A375 (cell line): ENCODE measurements around the gene NCOA4. TPM values are rescaled to one million over a fixed set of nuclear protein-coding genes. Genes with fewer than 3 reads are reported as not detected.

Experiments
- small RNA-seq: library from RNA; depleted of rRNA; stranded (forward); fragments of <200 nt; gene quantifications from one replicate; pipeline ENCODE3, GENCODE V24; 2014
- total RNA-seq: library from RNA; depleted of rRNA; stranded (reverse); fragments of >200 nt; shearing (Covaris generic); gene quantifications from 2 replicates; pipeline ENCODE4 v1.2.3, GENCODE V29; 2014; rRNA removed

Gene NCOA4
- total RNA-seq, result 65.9 and 78.6 TPM in 2 replicates

DNA sequence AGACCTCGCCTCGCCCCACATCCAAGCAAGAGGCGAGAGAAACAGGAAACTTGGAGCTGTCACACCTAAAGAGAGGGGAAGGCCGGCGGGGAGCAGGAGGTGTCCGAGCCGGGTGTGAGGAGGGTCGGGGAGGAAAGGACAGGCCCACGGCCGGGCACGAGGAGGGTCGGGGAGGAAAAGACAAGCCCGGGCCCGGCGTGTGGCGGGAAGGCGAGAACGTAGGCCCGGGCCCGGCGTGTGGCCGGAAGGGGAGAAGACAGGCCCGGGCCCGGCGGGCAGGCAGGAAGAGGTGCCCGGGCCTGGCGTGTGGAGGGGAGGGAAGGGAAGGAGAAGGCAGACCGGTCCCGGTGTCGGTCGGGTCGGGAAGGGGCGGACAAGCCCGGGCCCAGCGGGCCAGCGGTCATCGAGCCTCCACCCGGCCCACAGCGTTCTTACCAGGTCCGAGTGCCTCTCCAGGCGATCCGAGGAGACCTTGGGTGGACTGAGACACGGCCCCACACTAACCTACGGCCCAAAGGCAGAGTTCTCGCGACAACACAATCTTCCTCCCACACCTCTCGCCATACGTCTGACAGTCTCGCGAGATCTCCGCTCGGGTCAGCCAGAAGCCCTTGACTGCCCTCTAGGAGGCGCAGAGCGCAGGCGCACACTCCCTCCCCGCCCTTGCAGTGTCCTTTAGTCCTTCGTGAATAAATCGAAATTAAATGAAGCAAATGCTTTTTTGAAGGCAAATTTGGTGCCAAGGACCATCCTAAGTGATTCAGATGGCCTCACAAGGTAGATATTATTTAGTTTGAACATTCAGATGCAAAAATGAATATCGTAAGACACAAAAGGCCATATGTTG is at the start of gene NCOA4:
Gene NCOA4 (minus strand): TSS at position 533 of the 847 bp plus-strand sequence. CDS start 13,943 bp downstream, outside the sequence.

DNA sequence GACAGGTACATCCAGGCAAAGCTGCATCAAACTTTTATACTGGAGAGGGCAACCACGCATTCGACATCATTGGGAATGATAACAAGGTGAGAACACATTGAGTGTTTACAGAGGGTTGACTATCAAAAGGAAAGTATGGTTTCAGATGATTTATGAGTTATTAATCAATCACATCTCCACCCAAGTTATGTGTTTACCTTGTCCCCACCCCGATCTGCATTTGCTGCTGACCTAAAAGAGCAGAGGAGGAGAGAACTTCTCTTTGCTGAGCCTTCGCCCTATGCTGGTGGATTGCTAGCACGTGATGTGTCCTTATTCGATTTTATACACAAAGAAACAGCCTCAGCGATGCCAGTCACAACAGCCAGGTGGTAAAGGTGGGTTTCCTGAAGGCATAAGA is 15.8 kb upstream of the NCOA4 start, which contains the start of gene MSMB:
Gene MSMB (minus strand): TSS at position 9 of the 400 bp plus-strand sequence. CDS start 32 bp downstream, outside the sequence.

DNA sequence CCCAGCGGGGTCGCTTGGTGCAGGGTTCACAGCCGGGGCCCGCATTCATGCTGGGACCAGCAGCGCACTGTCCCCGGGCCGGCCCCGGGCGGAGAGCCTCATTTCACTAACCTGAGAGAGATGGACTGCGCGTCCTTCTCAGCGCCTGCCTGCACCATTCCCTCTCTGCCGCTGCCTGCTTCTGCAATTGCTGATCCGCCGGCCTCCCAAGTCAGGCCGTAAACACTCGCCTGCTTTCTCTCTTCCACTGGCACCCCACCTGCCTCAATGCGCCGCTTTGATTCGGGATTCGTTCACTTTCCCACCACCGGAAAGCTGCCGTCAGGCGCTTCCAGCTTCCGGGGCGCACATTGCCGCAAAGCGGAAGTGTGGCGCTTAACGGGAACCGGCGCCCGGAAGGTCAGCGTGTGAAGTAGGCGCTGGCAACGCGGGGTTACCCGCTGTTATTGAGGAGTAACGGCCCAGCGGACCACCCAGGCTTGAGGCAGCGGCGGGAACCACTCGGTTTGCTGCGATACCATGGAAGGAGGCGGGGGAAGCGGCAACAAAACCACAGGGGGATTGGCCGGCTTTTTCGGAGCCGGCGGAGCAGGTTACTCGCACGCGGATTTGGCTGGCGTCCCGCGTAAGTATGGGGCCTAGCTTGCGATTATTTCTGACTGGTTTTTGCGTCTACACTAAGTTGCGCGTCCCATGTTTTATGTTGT is 58.2 kb downstream of the NCOA4 start, which contains the start of gene TIMM23:
Gene TIMM23 (plus strand): TSS at position 384 of the 707 bp plus-strand sequence. CDS start 136 bp downstream, at position 520.

Small RNAs within 50 kb of the gene (small RNA-seq; reads per million reads assigned to genes)
- not detected for gene SNORA74C-1

Other genes with a start within 250 kb of the NCOA4 start
- gene AGAP4, start 183.1 kb downstream of the NCOA4 start, total RNA-seq, result 8.1 and 11.7 TPM in 2 replicates
- 75.3 and 102 TPM in 2 replicates for gene TIMM23, start 58.1 kb downstream of the NCOA4 start, total RNA-seq
- not detected in 2 replicates for gene MSMB, start 15.6 kb upstream of the NCOA4 start, total RNA-seq